Measurements from ENCODE around the gene TMA7B.
"Not testable (repeated sequence)": the region's sequence is repeated elsewhere in the genome, so short reads cannot be mapped to it uniquely, and the experiment has no call there.

TMA7B gene

GRCh38 chr22:39932918-39933649 is 27.1 kb upstream of the TMA7B start:
- DNase-seq (ENCODE audit: low read depth in 2 of 2): peak in 1 of 2 donors; percentile 28

- DNase-seq (ENCODE audit: low read depth in 2 of 2): no peak
Observed at GRCh38 chr22:39933741-39934140, 26.5 kb upstream of the TMA7B start.

GRCh38 chr22:39935116-39935515 is 25.1 kb upstream of the TMA7B start:
- no peak for DNase-seq (ENCODE audit: low read depth in 2 of 2)

GRCh38 chr22:39935612-39936011 is 24.6 kb upstream of the TMA7B start:
- no peak for DNase-seq (ENCODE audit: low read depth in 2 of 2)

- no peak for DNase-seq (ENCODE audit: low read depth in 2 of 2)
Observed at GRCh38 chr22:39936523-39937145, 23.6 kb upstream of the TMA7B start.

- DNase-seq (ENCODE audit: low read depth in 2 of 2): no peak
Observed at GRCh38 chr22:39937906-39938305, 22.3 kb upstream of the TMA7B start.

- peak; percentile 52 to 63 for DNase-seq (ENCODE audit: low read depth in 2 of 2)
Observed at GRCh38 chr22:39938509-39939111, 21.6 kb upstream of the TMA7B start.

- peak in 1 of 2 donors; percentile 54 for DNase-seq (ENCODE audit: low read depth in 2 of 2)
Observed at GRCh38 chr22:39939830-39940229, 20.4 kb upstream of the TMA7B start.

- no peak for DNase-seq (ENCODE audit: low read depth in 2 of 2)
Observed at GRCh38 chr22:39940757-39941305, 19.4 kb upstream of the TMA7B start.

- no peak for DNase-seq (ENCODE audit: low read depth in 2 of 2)
Observed at GRCh38 chr22:39941601-39942000, 18.6 kb upstream of the TMA7B start.

- DNase-seq (ENCODE audit: low read depth in 2 of 2): no peak
Observed at GRCh38 chr22:39942439-39943230, 17.6 kb upstream of the TMA7B start.

- no peak for DNase-seq (ENCODE audit: low read depth in 2 of 2)
Observed at GRCh38 chr22:39943337-39943736, 16.9 kb upstream of the TMA7B start.

- no peak for DNase-seq (ENCODE audit: low read depth in 2 of 2)
Observed at GRCh38 chr22:39943953-39944872, 16.0 kb upstream of the TMA7B start.

GRCh38 chr22:39946126-39946502 is 14.1 kb upstream of the TMA7B start:
- no peak for DNase-seq (ENCODE audit: low read depth in 2 of 2)

- DNase-seq (ENCODE audit: low read depth in 2 of 2): no peak
Observed at GRCh38 chr22:39946503-39947219, 13.5 kb upstream of the TMA7B start.

GRCh38 chr22:39947220-39948216 is 12.7 kb upstream of the TMA7B start:
- no peak for DNase-seq (ENCODE audit: low read depth in 2 of 2)

- no peak for DNase-seq (ENCODE audit: low read depth in 2 of 2)
Observed at GRCh38 chr22:39949964-39950737, 10.0 kb upstream of the TMA7B start.

GRCh38 chr22:39951603-39952293 is 8.4 kb upstream of the TMA7B start:
- DNase-seq (ENCODE audit: low read depth in 2 of 2): not testable (repeated sequence)
